K562 (cell line): Measurements from ENCODE around the gene PRDM1.

ENCODE experiments used
- FOSL1 ChIP-seq: fragments of 200-800 bp; sonication (Bioruptor generic); conservative IDR thresholded peaks from 2 replicates; pipeline ENCODE4 v1.6.1; 2016; ENCODE audit warnings: missing genetic modification characterization, missing compliant biosample characterization
- MECOM ChIP-seq: fragments of 250-450 bp; sonication (Bioruptor Pico); IDR thresholded peaks from 2 replicates; pipeline ENCODE4 v1.8.0; 2022; ENCODE audit warnings: inconsistent platforms
- RAD21 ChIP-seq, 2 experiments: fragments of 250-450 bp in 1 of 2; fragments of 450-650 bp in 1 of 2; sonication (Bioruptor Pico) in 1 of 2; formaldehyde crosslinking in 1 of 2; IDR thresholded peaks in 1 of 2; conservative IDR thresholded peaks in 1 of 2; 2 replicates each; pipeline versions ENCODE4 v1.4.0 to v1.8.0; 2020 to 2022; ENCODE audit warnings: mild to moderate bottlenecking in 2 of 2, moderate library complexity in 1 of 2
- ZBTB1 ChIP-seq: sonication (generic); formaldehyde crosslinking; IDR thresholded peaks from 2 replicates; pipeline ENCODE4 v1.8.1; 2023; ENCODE audit warnings: missing genetic modification reagents, low read depth, mild to moderate bottlenecking, borderline replicate concordance
- ZNF175 ChIP-seq: fragments of 200-800 bp; sonication (Bioruptor generic); IDR thresholded peaks from 2 replicates; pipeline ENCODE4 v1.6.1; 2016; ENCODE audit warnings: low read depth, mild to moderate bottlenecking, missing genetic modification characterization, missing compliant biosample characterization
- ZNF830 ChIP-seq: fragments of 250-450 bp; sonication (Bioruptor Pico); IDR thresholded peaks from 2 replicates; pipeline ENCODE4 v1.5.0; 2021; ENCODE audit warnings: mild to moderate bottlenecking
- TF ChIP-seq, protein P1 (sequence below), 2 experiments: fragments of 450-650 bp; formaldehyde crosslinking in 1 of 2; IDR thresholded peaks; 2 replicates each; pipeline versions ENCODE4 v1.4.0 to v1.6.1; 2014 to 2020; ENCODE audit warnings: mild to moderate bottlenecking in 2 of 2, borderline replicate concordance in 1 of 2, low read depth in 1 of 2
- TF ChIP-seq, protein P2 (sequence below): sonication (generic); formaldehyde crosslinking; IDR thresholded peaks from 2 replicates; pipeline ENCODE4 v1.8.0; 2022; ENCODE audit warnings: mild to moderate bottlenecking, missing genetic modification reagents
- TF ChIP-seq, protein P3 (sequence below), 3 experiments: IDR thresholded peaks in 2 of 3; conservative IDR thresholded peaks in 1 of 3; 2 replicates each; pipeline ENCODE4 v1.5.1; 2011 to 2012; ENCODE audit warnings: low read length in 3 of 3, mild to moderate bottlenecking in 3 of 3, control low read depth in 2 of 3, improper control_type of control experiment in 1 of 3, inconsistent platforms in 1 of 3, low read depth in 1 of 3, mixed read lengths in 1 of 3, moderate library complexity in 1 of 3; ENCODE audit not compliant: insufficient read depth in 2 of 3

DNA sequence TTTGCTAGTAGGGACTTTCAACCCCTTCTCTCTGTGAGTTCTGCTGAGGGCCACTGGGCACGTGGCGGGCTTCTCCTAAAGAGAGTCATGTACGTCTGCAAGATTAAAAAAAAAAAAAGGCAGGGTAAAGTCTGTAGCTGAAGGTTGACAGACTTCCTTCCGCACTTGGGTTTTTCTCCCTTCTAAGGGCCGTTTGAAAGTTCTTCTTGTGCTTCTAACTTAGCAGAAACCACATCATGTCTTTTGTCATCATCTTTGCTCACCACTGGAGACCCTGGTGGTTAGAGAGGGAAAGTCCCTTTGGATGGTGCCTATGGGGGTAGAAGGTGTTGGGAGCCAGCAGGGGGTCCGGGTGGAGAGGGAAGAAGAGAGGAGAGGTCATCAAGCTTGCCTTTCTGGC lies 31.4 kb downstream of the PRDM1 start:
- TF ChIP-seq, protein P1, sequence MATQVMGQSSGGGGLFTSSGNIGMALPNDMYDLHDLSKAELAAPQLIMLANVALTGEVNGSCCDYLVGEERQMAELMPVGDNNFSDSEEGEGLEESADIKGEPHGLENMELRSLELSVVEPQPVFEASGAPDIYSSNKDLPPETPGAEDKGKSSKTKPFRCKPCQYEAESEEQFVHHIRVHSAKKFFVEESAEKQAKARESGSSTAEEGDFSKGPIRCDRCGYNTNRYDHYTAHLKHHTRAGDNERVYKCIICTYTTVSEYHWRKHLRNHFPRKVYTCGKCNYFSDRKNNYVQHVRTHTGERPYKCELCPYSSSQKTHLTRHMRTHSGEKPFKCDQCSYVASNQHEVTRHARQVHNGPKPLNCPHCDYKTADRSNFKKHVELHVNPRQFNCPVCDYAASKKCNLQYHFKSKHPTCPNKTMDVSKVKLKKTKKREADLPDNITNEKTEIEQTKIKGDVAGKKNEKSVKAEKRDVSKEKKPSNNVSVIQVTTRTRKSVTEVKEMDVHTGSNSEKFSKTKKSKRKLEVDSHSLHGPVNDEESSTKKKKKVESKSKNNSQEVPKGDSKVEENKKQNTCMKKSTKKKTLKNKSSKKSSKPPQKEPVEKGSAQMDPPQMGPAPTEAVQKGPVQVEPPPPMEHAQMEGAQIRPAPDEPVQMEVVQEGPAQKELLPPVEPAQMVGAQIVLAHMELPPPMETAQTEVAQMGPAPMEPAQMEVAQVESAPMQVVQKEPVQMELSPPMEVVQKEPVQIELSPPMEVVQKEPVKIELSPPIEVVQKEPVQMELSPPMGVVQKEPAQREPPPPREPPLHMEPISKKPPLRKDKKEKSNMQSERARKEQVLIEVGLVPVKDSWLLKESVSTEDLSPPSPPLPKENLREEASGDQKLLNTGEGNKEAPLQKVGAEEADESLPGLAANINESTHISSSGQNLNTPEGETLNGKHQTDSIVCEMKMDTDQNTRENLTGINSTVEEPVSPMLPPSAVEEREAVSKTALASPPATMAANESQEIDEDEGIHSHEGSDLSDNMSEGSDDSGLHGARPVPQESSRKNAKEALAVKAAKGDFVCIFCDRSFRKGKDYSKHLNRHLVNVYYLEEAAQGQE (IDR thresholded peaks at IDR 0.05; ENCODE audit: borderline replicate concordance) = no peak
- TF ChIP-seq, protein P1 (CRISPR knock-in tag; IDR thresholded peaks at IDR 0.05; ENCODE audit: low read depth) = no peak
- TF ChIP-seq, protein P2, sequence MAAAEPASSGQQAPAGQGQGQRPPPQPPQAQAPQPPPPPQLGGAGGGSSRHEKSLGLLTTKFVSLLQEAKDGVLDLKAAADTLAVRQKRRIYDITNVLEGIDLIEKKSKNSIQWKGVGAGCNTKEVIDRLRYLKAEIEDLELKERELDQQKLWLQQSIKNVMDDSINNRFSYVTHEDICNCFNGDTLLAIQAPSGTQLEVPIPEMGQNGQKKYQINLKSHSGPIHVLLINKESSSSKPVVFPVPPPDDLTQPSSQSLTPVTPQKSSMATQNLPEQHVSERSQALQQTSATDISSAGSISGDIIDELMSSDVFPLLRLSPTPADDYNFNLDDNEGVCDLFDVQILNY (CRISPR knock-in tag) = no peak
- TF ChIP-seq MECOM (CRISPR knock-in tag) (no peak), RAD21 (CRISPR knock-in tag; conservative IDR thresholded peaks at IDR 0.05 in 1 of 2, IDR thresholded peaks at IDR 0.05 in 1 of 2) (no peak), ZBTB1 (no peak), FOSL1 (no peak), ZNF830 (CRISPR knock-in tag) (no peak), ZNF175 (no peak)
- TF ChIP-seq, protein P3, sequence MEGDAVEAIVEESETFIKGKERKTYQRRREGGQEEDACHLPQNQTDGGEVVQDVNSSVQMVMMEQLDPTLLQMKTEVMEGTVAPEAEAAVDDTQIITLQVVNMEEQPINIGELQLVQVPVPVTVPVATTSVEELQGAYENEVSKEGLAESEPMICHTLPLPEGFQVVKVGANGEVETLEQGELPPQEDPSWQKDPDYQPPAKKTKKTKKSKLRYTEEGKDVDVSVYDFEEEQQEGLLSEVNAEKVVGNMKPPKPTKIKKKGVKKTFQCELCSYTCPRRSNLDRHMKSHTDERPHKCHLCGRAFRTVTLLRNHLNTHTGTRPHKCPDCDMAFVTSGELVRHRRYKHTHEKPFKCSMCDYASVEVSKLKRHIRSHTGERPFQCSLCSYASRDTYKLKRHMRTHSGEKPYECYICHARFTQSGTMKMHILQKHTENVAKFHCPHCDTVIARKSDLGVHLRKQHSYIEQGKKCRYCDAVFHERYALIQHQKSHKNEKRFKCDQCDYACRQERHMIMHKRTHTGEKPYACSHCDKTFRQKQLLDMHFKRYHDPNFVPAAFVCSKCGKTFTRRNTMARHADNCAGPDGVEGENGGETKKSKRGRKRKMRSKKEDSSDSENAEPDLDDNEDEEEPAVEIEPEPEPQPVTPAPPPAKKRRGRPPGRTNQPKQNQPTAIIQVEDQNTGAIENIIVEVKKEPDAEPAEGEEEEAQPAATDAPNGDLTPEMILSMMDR (IDR thresholded peaks at IDR 0.05 in 2 of 3, conservative IDR thresholded peaks at IDR 0.05 in 1 of 3; ENCODE audit: insufficient read depth in 2 of 3, low read depth in 1 of 3, low read length in 3 of 3) = no peak; a peak in 1 of 6 replicates
